Measurements from ENCODE around the gene HSF4.

The HSF4 gene

GRCh38 chr16:67149276-67150046 is 15.1 kb upstream of the HSF4 start:
- Histone ChIP-seq H3K27me3 (ENCODE audit: control insufficient read depth, insufficient read depth, low read length) (peaks cover 24% of the 10 kb centered on the region), H3K4me3 (ENCODE audit: low read length) (peak overlapping the region; percentile 83; the same call in 1 of the 2 replicates), H3K4me1 (ENCODE audit: control insufficient read depth, insufficient read depth, low read length) (peaks cover 7% of the 10 kb centered on the region), H3K27ac (ENCODE audit: low read length) (no peak overlapping the region), H3K9me3 (ENCODE audit: control insufficient read depth, insufficient read depth, low read length) (no peaks in the 10 kb centered on the region), H3K36me3 (ENCODE audit: control insufficient read depth, insufficient read depth, low read length) (peaks cover 8% of the 10 kb centered on the region)
- no CpG with 5 or more reads among the region's 77 CpGs for WGBS (ENCODE audit: insufficient coverage, insufficient read length)
- DNase-seq (ENCODE audit: low read depth, low spot score): no peak

GRCh38 chr16:67150047-67150832 is 14.3 kb upstream of the HSF4 start:
- Histone ChIP-seq H3K4me3 (ENCODE audit: low read length) (peak overlapping the region; percentile 83; the same call in 1 of the 2 replicates), H3K27ac (ENCODE audit: low read length) (no peak overlapping the region), H3K4me1 (ENCODE audit: control insufficient read depth, insufficient read depth, low read length) (peaks cover 10% of the 10 kb centered on the region), H3K36me3 (ENCODE audit: control insufficient read depth, insufficient read depth, low read length) (peaks cover 8% of the 10 kb centered on the region), H3K9me3 (ENCODE audit: control insufficient read depth, insufficient read depth, low read length) (no peaks in the 10 kb centered on the region), H3K27me3 (ENCODE audit: control insufficient read depth, insufficient read depth, low read length) (peaks cover 29% of the 10 kb centered on the region)
- no peak for DNase-seq (ENCODE audit: low read depth, low spot score)
- no CpG with 5 or more reads among the region's 94 CpGs for WGBS (ENCODE audit: insufficient coverage, insufficient read length)

GRCh38 chr16:67150833-67151396 is 13.6 kb upstream of the HSF4 start, which contains the start of gene B3GNT9:
Gene B3GNT9, minus strand, starts transcription at chr16:67150998. Its CDS starts 513 bp downstream, at chr16:67150485.
- WGBS (ENCODE audit: insufficient coverage, insufficient read length): no CpG with 5 or more reads among the region's 34 CpGs
- Histone ChIP-seq H3K4me1 (ENCODE audit: control insufficient read depth, insufficient read depth, low read length) (peaks cover 10% of the 10 kb centered on the region), H3K27me3 (ENCODE audit: control insufficient read depth, insufficient read depth, low read length) (peaks cover 34% of the 10 kb centered on the region), H3K36me3 (ENCODE audit: control insufficient read depth, insufficient read depth, low read length) (peaks cover 8% of the 10 kb centered on the region), H3K4me3 (ENCODE audit: low read length) (peak within 1 kb of the TSS; percentile 83; the same call in 1 of the 2 replicates), H3K27ac (ENCODE audit: low read length) (no peak within 1 kb of the TSS), H3K9me3 (ENCODE audit: control insufficient read depth, insufficient read depth, low read length) (no peaks in the 10 kb centered on the region)
- no peak for DNase-seq (ENCODE audit: low read depth, low spot score)

- H3K27me3 ChIP-seq (ENCODE audit: control insufficient read depth, insufficient read depth, low read length): peaks cover 40% of the 10 kb centered on the region
These were observed 13.0 kb upstream of the HSF4 start for GRCh38 chr16:67151431-67152097.

GRCh38 chr16:67154578-67155294 is 9.8 kb upstream of the HSF4 start:
- H3K27ac ChIP-seq (ENCODE audit: low read length): no peak overlapping the region
- H3K36me3 ChIP-seq (ENCODE audit: control insufficient read depth, insufficient read depth, low read length): no peaks in the 10 kb centered on the region
- no peak for DNase-seq (ENCODE audit: low read depth, low spot score)
- no CpG with 5 or more reads among the region's 61 CpGs for WGBS (ENCODE audit: insufficient coverage, insufficient read length)
- H3K4me3 ChIP-seq (ENCODE audit: low read length): peak overlapping the region; percentile 20; the same call in 1 of the 2 replicates
- peaks cover 71% of the 10 kb centered on the region for H3K27me3 ChIP-seq (ENCODE audit: control insufficient read depth, insufficient read depth, low read length)
- H3K4me1 ChIP-seq (ENCODE audit: control insufficient read depth, insufficient read depth, low read length): peaks cover 5% of the 10 kb centered on the region
- no peaks in the 10 kb centered on the region for H3K9me3 ChIP-seq (ENCODE audit: control insufficient read depth, insufficient read depth, low read length)

More at GRCh38 chr16:67151431-67152097, 13.0 kb upstream of the HSF4 start:
- DNase-seq (ENCODE audit: low read depth, low spot score): no peak
- Histone ChIP-seq H3K4me1 (ENCODE audit: control insufficient read depth, insufficient read depth, low read length) (peaks cover 10% of the 10 kb centered on the region), H3K27ac (ENCODE audit: low read length) (no peak overlapping the region), H3K9me3 (ENCODE audit: control insufficient read depth, insufficient read depth, low read length) (no peaks in the 10 kb centered on the region), H3K4me3 (ENCODE audit: low read length) (peak overlapping the region; percentile 83; the same call in 1 of the 2 replicates), H3K36me3 (ENCODE audit: control insufficient read depth, insufficient read depth, low read length) (peaks cover 8% of the 10 kb centered on the region)
- WGBS (ENCODE audit: insufficient coverage, insufficient read length): no CpG with 5 or more reads among the region's 8 CpGs

GRCh38 chr16:67155295-67156142 is 9.0 kb upstream of the HSF4 start:
- peaks cover 5% of the 10 kb centered on the region for H3K4me1 ChIP-seq (ENCODE audit: control insufficient read depth, insufficient read depth, low read length)
- no CpG with 5 or more reads among the region's 74 CpGs for WGBS (ENCODE audit: insufficient coverage, insufficient read length)
- H3K27ac ChIP-seq (ENCODE audit: low read length): no peak overlapping the region
- no peaks in the 10 kb centered on the region for H3K36me3 ChIP-seq (ENCODE audit: control insufficient read depth, insufficient read depth, low read length)
- peaks cover 77% of the 10 kb centered on the region for H3K27me3 ChIP-seq (ENCODE audit: control insufficient read depth, insufficient read depth, low read length)
- no peaks in the 10 kb centered on the region for H3K9me3 ChIP-seq (ENCODE audit: control insufficient read depth, insufficient read depth, low read length)
- H3K4me3 ChIP-seq (ENCODE audit: low read length): peak overlapping the region; percentile 20; the same call in 1 of the 2 replicates
- no peak for DNase-seq (ENCODE audit: low read depth, low spot score)

- no peak for DNase-seq (ENCODE audit: low read depth, low spot score)
- H3K4me3 ChIP-seq (ENCODE audit: low read length): no peak overlapping the region
- WGBS (ENCODE audit: insufficient coverage, insufficient read length): no CpG with 5 or more reads among the region's 15 CpGs
- H3K9me3 ChIP-seq (ENCODE audit: control insufficient read depth, insufficient read depth, low read length): no peaks in the 10 kb centered on the region
- H3K27ac ChIP-seq (ENCODE audit: low read length): no peak overlapping the region
- H3K36me3 ChIP-seq (ENCODE audit: control insufficient read depth, insufficient read depth, low read length): no peaks in the 10 kb centered on the region
- peaks cover 83% of the 10 kb centered on the region for H3K27me3 ChIP-seq (ENCODE audit: control insufficient read depth, insufficient read depth, low read length)
- H3K4me1 ChIP-seq (ENCODE audit: control insufficient read depth, insufficient read depth, low read length): peaks cover 3% of the 10 kb centered on the region; the same call in 1 of the 2 replicates
These were observed 8.3 kb upstream of the HSF4 start for GRCh38 chr16:67156143-67156844.

- peaks cover 87% of the 10 kb centered on the region for H3K27me3 ChIP-seq (ENCODE audit: control insufficient read depth, insufficient read depth, low read length)
- H3K9me3 ChIP-seq (ENCODE audit: control insufficient read depth, insufficient read depth, low read length): no peaks in the 10 kb centered on the region
- peaks cover 3% of the 10 kb centered on the region; the same call in 1 of the 2 replicates for H3K4me1 ChIP-seq (ENCODE audit: control insufficient read depth, insufficient read depth, low read length)
- DNase-seq (ENCODE audit: low read depth, low spot score): no peak
- H3K4me3 ChIP-seq (ENCODE audit: low read length): no peak overlapping the region
- no peak overlapping the region for H3K27ac ChIP-seq (ENCODE audit: low read length)
- no peaks in the 10 kb centered on the region for H3K36me3 ChIP-seq (ENCODE audit: control insufficient read depth, insufficient read depth, low read length)
- no CpG with 5 or more reads among the region's 7 CpGs for WGBS (ENCODE audit: insufficient coverage, insufficient read length)
These were observed 7.3 kb upstream of the HSF4 start for GRCh38 chr16:67157106-67157748.
